GM18907 (cell line): ENCODE data around the gene SOCS7.

Source experiments
- ATAC-seq: cut with Tn5 transposase; IDR thresholded peaks from one replicate; pipeline ENCODE4 v1.9.1; 2021; ENCODE audit warnings: mild to moderate bottlenecking, moderate library complexity; ENCODE audit not compliant: unreplicated experiment

The SOCS7 gene

GRCh38 chr17:38351412-38352222 lies at the start of gene SOCS7:
TSS of gene SOCS7 (plus strand) at chr17:38351844. CDS start at chr17:38352053, 209 bp downstream.
- peak; percentile 83 for ATAC-seq

GRCh38 chr17:38315497-38315896 lies 36.1 kb upstream of the SOCS7 start:
- ATAC-seq = no peak

GRCh38 chr17:38317081-38317480 lies 34.6 kb upstream of the SOCS7 start:
- no peak for ATAC-seq

GRCh38 chr17:38320482-38320881 lies 31.2 kb upstream of the SOCS7 start:
- ATAC-seq = no peak

GRCh38 chr17:38322156-38322779 lies 29.4 kb upstream of the SOCS7 start:
- no peak for ATAC-seq

GRCh38 chr17:38322897-38323296 lies 28.7 kb upstream of the SOCS7 start:
- ATAC-seq = no peak

GRCh38 chr17:38324141-38324697 lies 27.4 kb upstream of the SOCS7 start:
- ATAC-seq = no peak

- ATAC-seq = no peak
These were observed 26.9 kb upstream of the SOCS7 start for GRCh38 chr17:38324772-38325171.

- no peak for ATAC-seq
These were observed 26.3 kb upstream of the SOCS7 start for GRCh38 chr17:38325221-38325851.

- ATAC-seq = no peak
These were observed 24.4 kb upstream of the SOCS7 start for GRCh38 chr17:38326996-38327792.

GRCh38 chr17:38327936-38328335 lies 23.7 kb upstream of the SOCS7 start:
- no peak for ATAC-seq

GRCh38 chr17:38328620-38329019 lies 23.0 kb upstream of the SOCS7 start:
- ATAC-seq = no peak

- ATAC-seq = no peak
These were observed 22.4 kb upstream of the SOCS7 start for GRCh38 chr17:38329284-38329683.

- no peak for ATAC-seq
These were observed 21.6 kb upstream of the SOCS7 start for GRCh38 chr17:38329808-38330730.

- no peak for ATAC-seq
These were observed 20.7 kb upstream of the SOCS7 start for GRCh38 chr17:38330941-38331411.

GRCh38 chr17:38332735-38333134 lies 18.9 kb upstream of the SOCS7 start:
- ATAC-seq = no peak

GRCh38 chr17:38333635-38334295 lies 17.9 kb upstream of the SOCS7 start:
- ATAC-seq = no peak

GRCh38 chr17:38334480-38335364 lies 16.9 kb upstream of the SOCS7 start:
- no peak for ATAC-seq
